GM12875 (cell line): ENCODE data around the gene LAMP5.

Source experiments
- H3K4me3 ChIP-seq: one replicate; pipeline ENCODE4 v1.5.1; 2011; ENCODE audit warnings: low read depth, low read length, control low read depth
- CTCF ChIP-seq: IDR thresholded peaks from 2 replicates; pipeline ENCODE4 v1.5.1; 2011; ENCODE audit warnings: low read depth, mild to moderate bottlenecking, control low read depth, inconsistent platforms, low read length, moderate library complexity, borderline replicate concordance; ENCODE audit not compliant: insufficient read depth

LAMP5 gene

GRCh38 chr20:9515741-9516233 lies 1.4 kb downstream of the LAMP5 start:
- no peak for TF ChIP-seq CTCF
- H3K4me3 ChIP-seq = no peak overlapping the region

GRCh38 chr20:9516234-9516871 lies 2.0 kb downstream of the LAMP5 start:
- no peak overlapping the region for H3K4me3 ChIP-seq
- TF ChIP-seq CTCF = no peak

GRCh38 chr20:9517297-9518162 lies 3.1 kb downstream of the LAMP5 start:
- no peak overlapping the region for H3K4me3 ChIP-seq

GRCh38 chr20:9518576-9519175 lies 4.3 kb downstream of the LAMP5 start:
- H3K4me3 ChIP-seq = no peak overlapping the region
- TF ChIP-seq CTCF = no peak

More at GRCh38 chr20:9517297-9518162, 3.1 kb downstream of the LAMP5 start:
- TF ChIP-seq CTCF = no peak

- no peak overlapping the region for H3K4me3 ChIP-seq
- no peak for TF ChIP-seq CTCF
These were observed 5.7 kb downstream of the LAMP5 start for GRCh38 chr20:9520086-9520485.

- TF ChIP-seq CTCF = no peak
- no peak overlapping the region for H3K4me3 ChIP-seq
These were observed 9.2 kb downstream of the LAMP5 start for GRCh38 chr20:9523636-9524035.
